HUDEP-2 (cell line): ENCODE results near the gene DLX5.

Source experiments
- DNase-seq, 76 experiments: peaks; one replicate each; lab custom pipeline; 2025; ENCODE audit not compliant: unreplicated experiment in 76 of 76; lab: John Stamatoyannopoulos, UW

Gene DLX5

DNA sequence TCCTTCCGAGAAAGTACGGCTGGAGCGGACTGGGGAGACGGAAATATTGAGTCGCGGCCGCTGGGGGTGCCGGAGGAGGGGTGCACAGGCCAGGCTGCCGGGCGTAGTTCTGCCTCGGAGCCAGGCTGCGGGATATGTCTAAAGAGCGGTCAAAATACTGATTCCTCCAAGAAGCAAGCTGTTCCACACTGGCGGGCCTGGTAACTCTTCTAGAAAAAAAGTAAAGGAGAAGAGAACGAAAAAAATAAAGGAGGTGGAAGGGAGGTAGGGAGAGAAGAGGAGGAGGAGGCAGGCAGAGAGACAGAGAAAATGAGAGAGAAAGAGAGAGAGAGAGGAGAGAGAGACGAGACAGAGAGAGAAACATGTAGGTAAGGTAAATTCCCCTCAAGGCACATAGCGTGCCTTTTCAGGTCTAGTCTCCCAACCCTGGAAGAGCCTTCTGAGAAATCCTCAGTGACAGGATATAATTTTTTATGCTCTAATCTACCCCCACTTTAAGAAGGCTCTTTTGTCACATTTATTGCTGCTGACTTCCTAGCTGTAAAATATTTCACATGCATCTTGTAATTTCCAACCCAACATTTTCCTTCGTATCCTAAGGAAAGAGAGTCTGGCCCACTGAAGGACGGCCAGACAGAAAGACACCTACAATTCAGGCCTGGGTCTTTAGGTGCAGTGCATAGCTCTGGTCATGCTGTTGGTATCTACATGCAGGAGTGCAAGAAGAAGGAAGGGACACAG lies 5.7 kb downstream of the DLX5 start:
- DNase-seq, result no peak

DNA sequence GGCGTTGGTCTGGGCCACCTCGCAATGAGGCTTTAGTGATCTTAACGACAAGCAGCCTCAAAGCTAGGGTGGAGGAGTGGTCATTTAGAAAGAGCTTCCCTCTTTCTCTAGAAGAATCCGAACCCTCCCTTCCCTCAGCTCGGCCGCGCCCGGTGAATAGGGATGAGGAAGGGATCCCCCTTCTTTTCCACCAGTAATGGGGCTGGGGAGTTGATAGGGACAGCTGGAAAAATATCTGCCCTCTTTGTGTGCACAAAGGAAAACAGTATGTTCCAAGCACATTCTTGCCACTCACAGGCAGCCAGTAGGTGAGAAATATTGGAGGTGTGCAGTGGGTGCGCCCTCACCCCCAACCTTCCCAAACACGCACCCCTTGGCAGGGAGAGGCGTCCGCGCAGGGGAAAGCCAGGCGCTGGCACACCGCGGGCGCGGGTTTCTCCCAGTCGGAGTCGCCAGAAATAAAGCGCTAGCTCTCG lies 6.5 kb downstream of the DLX5 start:
- no peak for DNase-seq

GRCh38 chr7:97017192-97018125 lies 7.2 kb downstream of the DLX5 start:
- DNase-seq, result no peak

DNA sequence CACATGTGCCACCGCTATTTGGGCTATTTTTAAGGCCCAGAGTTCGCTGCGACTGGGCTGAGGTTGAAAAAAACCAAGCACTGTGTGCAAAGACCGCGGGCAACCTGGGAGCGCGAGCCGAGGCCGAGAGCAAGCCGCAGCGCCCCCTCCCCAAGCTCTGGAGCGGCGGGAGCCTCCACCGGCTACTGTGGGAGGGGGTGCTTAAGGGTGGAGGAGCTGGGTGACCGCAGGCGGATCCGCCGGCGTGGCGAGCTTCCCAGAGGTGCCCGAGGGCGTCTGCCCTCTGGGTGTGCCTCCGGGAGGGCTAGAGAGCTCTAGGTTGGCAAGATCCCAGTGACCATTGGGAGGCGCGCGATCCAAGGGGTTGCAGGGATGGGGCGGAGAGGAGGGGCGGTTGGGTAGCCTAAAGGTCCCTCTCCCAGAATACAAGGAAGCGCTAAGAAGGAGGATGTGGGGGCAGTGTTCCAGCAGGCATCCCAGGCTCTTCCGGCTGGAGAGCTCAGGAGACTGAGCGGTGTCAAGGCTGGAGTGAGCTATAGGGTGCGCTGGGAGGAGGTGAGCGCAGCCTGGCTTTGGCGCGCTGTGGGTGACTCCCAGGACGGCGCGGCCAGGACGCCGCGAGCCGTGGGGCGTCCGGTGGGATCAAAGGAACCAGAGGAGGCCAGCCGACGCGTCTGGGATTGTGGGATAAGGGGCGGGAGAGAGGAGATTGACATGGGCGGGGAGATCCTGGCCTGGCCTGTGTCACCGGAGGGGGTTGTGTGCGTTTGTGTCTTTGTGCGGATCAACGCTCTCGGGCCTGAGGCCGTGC lies 8.0 kb downstream of the DLX5 start:
- no peak for DNase-seq

GRCh38 chr7:97015756-97016380 lies 8.8 kb downstream of the DLX5 start:
- no peak for DNase-seq

DNA sequence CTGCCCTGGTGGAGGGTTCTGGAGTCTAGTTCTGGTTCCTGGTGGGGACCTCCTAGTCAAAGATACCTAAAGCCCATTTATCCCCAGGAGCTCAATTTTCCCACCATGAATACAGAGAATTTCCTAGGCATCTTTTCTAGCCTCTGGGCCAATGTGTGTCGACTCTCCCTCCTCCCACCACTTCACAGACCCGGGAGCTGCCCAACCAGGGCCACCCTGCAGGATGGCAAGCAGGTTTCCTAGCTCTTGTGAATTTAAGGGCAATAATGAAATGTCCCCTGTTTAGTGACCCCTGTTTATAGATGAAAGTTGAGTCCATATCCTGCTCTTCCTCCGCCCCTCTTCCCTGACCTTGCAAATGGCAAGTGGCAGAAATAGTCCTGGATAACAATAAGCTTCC lies 9.4 kb downstream of the DLX5 start:
- no peak for DNase-seq

DNA sequence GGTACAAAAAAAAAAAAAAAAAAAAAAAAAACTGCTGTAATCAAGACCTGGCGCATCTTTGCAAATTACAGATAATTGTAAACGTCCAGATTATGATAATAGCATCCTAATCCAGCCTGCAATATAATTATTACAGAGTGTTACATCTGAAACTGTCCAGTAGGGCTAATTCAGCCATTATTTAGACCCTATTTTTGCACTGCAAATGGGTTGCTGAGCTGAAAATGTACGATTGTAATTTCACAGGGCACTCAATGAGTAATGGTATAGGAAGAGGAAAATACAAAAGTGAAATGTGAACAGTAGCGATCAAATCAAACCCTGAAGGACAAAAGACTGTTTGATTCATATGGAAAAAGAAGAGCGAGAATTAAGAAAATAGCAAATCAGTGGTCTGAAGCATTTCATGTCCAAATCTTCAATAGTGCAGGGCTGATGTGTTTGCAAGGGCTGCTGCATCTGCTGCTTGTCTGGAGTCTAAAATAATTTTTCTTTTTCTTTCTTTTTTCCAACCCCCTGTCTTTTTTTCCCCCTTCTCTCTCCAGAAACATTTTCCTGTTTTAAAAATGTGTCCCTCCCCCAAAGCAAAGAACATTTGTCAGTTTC lies 10.4 kb downstream of the DLX5 start:
- DNase-seq, result no peak

- no peak for DNase-seq
These were observed 10.8 kb downstream of the DLX5 start for GRCh38 chr7:97013845-97014134.

GRCh38 chr7:97013134-97013844 lies 11.3 kb downstream of the DLX5 start:
- no peak for DNase-seq

DNA sequence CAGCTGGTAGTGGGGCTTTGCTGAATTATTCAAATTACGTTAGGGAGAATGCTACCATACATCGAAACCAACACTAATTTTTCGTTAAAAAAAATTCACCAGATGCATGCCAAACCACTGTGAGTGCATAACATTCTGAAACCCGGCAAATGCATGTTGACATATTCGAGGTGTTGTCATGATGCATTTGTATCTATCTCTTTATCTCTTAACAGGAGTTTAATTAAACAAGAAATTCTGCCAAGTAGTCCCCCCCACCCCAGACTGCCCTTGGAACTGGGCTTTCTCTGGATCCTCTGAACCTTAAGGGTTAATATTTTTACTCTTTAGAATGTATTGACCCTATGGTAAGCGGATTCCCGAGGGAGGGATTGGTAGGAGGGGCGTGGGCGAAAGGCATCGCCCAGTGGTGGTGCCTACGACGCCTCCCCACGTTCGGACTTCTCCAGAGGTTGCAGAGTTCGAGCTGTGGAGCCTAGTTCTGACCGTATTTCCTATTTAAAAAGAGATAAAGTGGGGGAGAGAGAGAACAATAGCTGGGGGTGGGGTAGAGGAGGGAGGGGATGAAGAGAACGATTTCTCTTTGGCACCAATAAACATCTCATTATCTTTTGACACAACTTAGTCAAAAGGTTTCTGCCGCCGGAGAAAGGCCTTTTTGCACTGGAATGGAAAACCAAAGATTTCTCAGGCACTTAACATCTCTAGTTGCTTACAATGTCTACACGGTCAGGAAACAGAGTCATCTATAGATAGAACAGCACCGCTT lies 12.1 kb downstream of the DLX5 start:
- no peak for DNase-seq

- DNase-seq, result no peak
These were observed 12.9 kb downstream of the DLX5 start for GRCh38 chr7:97011536-97012364.

DNA sequence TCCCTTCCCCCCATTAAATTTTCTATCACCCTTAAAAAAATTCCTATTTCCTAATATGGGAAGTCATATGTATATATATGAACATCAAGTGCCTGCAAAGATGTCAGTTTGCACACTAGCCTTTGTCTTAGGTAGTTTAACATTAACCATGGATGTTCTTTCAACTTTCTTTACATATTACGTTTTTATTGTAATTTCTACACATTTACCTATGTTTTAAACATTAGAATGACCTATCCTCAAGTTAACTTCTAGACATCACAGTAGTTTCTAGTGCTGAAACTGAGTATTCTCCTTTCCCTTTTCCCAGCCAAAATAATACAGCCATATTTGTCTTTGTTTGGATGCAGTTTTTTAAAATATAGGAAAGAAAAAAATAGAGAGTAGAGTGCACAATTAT lies 13.5 kb downstream of the DLX5 start:
- no peak for DNase-seq

DNA sequence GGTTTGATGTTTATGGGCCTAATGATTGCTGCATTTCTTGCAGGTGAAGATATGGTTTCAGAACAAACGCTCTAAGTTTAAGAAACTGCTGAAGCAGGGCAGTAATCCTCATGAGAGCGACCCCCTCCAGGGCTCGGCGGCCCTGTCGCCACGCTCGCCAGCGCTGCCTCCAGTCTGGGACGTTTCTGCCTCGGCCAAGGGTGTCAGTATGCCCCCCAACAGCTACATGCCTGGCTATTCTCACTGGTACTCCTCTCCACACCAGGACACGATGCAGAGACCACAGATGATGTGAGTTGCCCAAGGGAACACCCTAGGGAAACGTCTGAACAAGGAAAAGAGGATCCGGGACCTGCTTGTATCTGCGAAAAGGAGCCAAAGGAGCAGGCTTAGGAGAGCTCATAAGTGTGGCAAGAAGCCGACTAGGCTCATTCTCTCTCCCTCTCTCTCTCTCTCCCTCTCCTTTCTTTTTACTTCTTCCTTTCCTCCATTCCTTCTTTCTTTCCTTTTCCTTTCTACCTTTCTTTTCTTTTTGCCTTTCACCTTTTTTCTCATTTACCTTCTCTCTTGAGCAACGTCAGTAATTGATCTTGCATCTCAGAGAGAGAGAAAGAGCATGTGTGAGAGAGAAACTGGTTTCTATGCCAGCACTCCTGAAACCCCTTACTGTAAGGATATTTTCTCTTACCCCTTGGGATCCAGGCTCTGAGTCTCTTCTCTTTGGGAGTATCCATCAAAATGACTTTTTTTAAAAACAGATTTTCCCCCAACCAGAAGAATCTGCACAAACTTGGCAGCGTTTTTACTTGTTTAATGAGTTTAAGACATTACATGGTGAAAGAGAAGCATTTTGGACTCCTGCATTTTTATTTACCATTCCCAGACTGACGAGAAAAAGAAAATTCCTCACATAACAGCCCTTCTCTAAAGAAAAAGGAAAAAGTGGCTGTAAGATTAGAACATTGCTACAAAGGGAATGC lies 14.6 kb downstream of the DLX5 start:
- DNase-seq, result no peak

- DNase-seq, result no peak
These were observed 16.2 kb downstream of the DLX5 start for GRCh38 chr7:97008275-97008917.

DNA sequence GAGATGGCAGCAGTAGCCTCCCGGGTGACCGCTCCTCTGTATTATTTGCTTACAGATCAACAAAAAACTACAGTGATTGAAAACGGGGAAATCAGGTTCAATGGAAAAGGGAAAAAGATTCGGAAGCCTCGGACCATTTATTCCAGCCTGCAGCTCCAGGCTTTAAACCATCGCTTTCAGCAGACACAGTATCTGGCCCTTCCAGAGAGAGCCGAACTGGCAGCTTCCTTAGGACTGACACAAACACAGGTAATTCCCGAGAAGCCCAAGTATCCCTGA lies 17.1 kb downstream of the DLX5 start:
- DNase-seq, result no peak

DNA sequence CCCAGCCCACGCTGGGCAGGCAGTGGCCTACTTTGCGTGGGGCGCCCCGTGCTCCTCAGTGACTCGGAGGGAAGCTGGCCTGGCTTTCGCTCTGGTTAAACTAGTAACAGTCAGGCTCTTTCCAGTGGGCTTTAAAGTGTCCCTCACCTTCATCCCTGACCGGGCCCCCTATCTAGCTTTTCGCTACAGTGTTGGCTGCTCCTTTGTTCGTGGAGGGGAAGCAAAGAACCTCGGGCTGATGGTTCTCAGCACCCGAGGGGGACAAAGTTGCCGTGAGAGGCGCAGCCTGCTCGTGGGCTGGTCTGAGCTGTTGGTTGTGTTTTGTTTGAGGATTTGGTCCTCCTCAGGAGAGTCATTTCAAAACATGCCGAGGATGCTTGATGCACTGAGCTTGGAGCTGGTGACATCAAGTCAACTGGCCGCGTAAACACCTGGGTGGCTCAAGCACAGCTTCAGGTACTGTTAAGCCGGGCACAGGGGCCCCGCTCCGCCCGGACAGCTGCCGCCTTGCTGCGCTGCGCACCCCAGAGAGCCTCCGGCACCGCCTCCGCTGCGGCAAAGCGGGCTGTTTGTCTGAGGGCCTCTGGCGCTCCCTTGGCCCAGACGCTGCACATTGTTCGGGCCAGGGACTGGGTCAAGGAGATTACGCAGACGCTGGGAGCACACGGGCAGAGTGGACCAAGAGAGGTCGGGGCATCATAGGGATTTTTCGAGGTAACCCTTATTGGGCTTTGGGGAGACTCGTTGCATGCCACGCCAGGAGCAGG lies 17.6 kb downstream of the DLX5 start:
- no peak for DNase-seq
